ENCODE measurements around the gene CST9.
"Not testable (repeated sequence)": the region's sequence is repeated elsewhere in the genome, so short reads cannot be mapped to it uniquely, and the experiment has no call there.

The CST9 gene

GRCh38 chr20:23637282-23638221 is 31.8 kb upstream of the CST9 start, which contains the start of gene CST3:
Gene CST3 (minus strand): TSS chr20:23637955. CDS start chr20:23637862, 93 bp downstream.
- peak within 1 kb of the TSS; percentile 75 for H3K4me3 ChIP-seq (ENCODE audit: low read depth, low read length)
- DNase-seq (ENCODE audit: low read depth) = peak; percentile 26
- TF ChIP-seq, protein P1, sequence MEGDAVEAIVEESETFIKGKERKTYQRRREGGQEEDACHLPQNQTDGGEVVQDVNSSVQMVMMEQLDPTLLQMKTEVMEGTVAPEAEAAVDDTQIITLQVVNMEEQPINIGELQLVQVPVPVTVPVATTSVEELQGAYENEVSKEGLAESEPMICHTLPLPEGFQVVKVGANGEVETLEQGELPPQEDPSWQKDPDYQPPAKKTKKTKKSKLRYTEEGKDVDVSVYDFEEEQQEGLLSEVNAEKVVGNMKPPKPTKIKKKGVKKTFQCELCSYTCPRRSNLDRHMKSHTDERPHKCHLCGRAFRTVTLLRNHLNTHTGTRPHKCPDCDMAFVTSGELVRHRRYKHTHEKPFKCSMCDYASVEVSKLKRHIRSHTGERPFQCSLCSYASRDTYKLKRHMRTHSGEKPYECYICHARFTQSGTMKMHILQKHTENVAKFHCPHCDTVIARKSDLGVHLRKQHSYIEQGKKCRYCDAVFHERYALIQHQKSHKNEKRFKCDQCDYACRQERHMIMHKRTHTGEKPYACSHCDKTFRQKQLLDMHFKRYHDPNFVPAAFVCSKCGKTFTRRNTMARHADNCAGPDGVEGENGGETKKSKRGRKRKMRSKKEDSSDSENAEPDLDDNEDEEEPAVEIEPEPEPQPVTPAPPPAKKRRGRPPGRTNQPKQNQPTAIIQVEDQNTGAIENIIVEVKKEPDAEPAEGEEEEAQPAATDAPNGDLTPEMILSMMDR (IDR thresholded peaks at IDR 0.05; ENCODE audit: low read depth, low read length, missing control alignments) = no peak

DNA sequence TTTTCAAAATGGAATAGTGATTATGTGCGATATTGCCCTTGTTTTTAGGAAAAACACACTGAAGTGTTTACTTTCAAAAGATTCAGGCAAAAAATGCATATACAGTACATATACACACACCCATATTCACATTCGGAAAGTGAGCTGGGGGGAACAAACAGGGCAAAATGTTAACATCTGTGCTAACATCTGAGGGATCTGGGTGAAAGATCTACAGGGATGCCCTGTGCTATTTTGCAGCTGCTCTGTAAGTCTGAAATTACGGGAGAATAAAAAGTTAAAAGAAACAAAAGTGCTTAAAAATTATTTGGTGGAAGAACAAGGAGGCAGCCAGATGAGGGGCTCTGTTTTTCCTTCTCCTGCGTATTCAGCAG is 31.2 kb upstream of the CST9 start:
- no peak for DNase-seq (ENCODE audit: low read depth)
- peak overlapping the region; percentile 75 for H3K4me3 ChIP-seq (ENCODE audit: low read depth, low read length)
- TF ChIP-seq, protein P1 (IDR thresholded peaks at IDR 0.05; ENCODE audit: low read depth, low read length, missing control alignments) = no peak

- H3K4me3 ChIP-seq (ENCODE audit: low read depth, low read length) = no peak overlapping the region
- no peak for DNase-seq (ENCODE audit: low read depth)
- TF ChIP-seq, protein P1 (IDR thresholded peaks at IDR 0.05; ENCODE audit: low read depth, low read length, missing control alignments) = no peak
Measured at GRCh38 chr20:23636182-23636907, 30.6 kb upstream of the CST9 start.

DNA sequence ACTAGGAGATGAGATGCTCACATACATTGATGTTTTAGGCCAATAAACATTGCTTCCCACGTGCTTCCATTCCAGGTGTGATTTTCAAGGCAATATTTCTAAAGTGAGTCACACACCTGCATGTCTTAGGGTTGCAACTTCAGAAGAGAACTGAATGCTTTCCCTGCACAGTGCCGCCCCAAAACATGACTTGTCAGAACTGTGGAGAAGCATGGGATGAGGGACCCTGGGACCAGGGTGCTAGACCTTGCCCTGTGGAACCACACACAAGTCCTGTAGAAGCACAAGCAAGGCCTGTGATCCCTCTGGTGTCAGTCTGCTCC is 30.0 kb upstream of the CST9 start:
- DNase-seq (ENCODE audit: low read depth); H3K4me3 ChIP-seq (ENCODE audit: low read depth, low read length): not testable (repeated sequence)

DNA sequence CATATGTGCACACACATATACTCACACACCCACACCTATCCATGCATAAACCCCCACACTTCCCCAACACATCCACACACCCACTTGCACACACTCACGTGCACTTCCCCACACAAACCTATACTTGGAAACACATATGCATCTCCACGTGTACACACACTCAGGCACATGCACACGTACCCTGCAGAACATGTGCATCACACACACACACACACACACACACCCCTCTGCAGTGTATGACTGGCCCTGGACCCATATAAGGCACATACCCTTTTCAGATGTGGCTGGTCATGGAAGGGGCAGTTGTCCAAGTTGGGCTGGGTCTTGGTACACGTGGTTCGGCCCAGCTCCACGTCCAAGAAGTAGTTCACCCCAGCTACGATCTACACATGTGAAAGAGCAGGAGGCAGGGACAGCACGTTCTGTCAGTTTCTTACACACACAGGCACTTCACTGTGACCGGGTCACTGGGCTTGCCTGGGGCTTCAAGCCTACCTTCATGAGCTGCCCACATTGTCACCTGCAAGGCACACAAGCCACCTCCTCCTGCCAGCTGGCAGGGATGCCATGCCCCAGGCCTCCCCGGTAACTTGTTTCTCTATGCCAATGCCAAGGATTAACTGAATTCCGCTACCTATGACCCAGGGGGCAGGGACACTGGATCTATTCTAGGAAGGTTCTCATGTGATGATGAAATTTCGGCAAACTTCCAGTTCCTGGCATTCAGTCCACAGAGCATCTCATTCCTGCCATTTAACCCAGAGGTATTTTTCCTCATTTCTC is 29.5 kb upstream of the CST9 start:
- DNase-seq (ENCODE audit: low read depth) = no peak
- TF ChIP-seq, protein P1 (IDR thresholded peaks at IDR 0.05; ENCODE audit: low read depth, low read length, missing control alignments) = no peak
- no peak overlapping the region for H3K4me3 ChIP-seq (ENCODE audit: low read depth, low read length)

GRCh38 chr20:23634044-23634801 is 28.5 kb upstream of the CST9 start:
- H3K4me3 ChIP-seq (ENCODE audit: low read depth, low read length) = no peak overlapping the region
- TF ChIP-seq, protein P1 (IDR thresholded peaks at IDR 0.05; ENCODE audit: low read depth, low read length, missing control alignments) = no peak
- no peak for DNase-seq (ENCODE audit: low read depth)
